Left renal cortex interstitium (tissue), 4 donors: ENCODE data around the gene PALM3. TPM values are rescaled to one million over a fixed set of nuclear protein-coding genes. Genes with fewer than 3 reads are reported as not detected.
A peak's percentile ranks its signal among the peaks of the same experiment; 100 is the strongest.
"Not testable (repeated sequence)": the region's sequence is repeated elsewhere in the genome, so short reads cannot be mapped to it uniquely, and the experiment has no call there.

ENCODE experiments used
- DNase-seq, 4 donors: peaks; one replicate each; pipeline ENCODE4 v3.0.0-alpha.2; 2013; ENCODE audit warnings: low read depth in 4 of 4, low spot score in 2 of 4, missing footprints in 1 of 4
- polyA plus RNA-seq, 4 donors: library from polyadenylated mRNA; unstranded; fragments of 120-200 nt; gene quantifications; one replicate each; pipeline ENCODE4 v1.2.1, GENCODE V29; 2013; ENCODE audit not compliant: insufficient read length in 4 of 4

Gene PALM3
- polyA plus RNA-seq, 4 donors, result 18.7 to 36.9 (median 26.6) TPM

GRCh38 chr19:14062558-14062855 is 631 bp upstream of the PALM3 start:
- no peak for DNase-seq

- no peak for DNase-seq
These were observed 661 bp downstream of the PALM3 start for GRCh38 chr19:14061081-14061749.

DNA sequence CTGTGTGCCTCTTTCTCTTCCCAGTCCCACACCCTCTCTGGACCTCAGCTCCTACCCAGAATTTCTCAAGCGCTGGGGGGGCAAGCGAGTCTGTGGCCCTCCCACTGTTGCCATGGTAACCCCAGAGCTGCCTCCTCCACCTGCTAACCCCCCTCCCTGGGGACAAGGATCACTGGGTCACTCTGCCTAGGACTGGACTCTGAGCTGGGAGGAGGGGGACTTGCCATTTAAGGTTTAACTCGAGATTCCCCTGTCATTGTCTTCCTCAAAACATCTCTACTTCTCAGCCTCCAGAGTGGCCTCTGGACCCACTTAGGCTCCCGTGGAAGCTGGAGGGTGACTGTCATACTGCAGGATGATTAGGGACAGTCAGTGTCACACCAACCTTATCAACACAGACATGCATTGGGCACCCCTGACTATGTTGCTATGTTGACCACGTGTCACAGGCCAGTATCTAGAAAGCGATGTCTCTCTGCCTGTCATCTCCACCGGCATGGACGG is 2.2 kb downstream of the PALM3 start:
- no peak for DNase-seq

- no peak for DNase-seq
These were observed 2.8 kb downstream of the PALM3 start for GRCh38 chr19:14059093-14059480.

- DNase-seq, result no peak
These were observed 3.4 kb downstream of the PALM3 start for GRCh38 chr19:14058182-14059092.

GRCh38 chr19:14056741-14057356 is 5.0 kb downstream of the PALM3 start:
- no peak for DNase-seq

GRCh38 chr19:14056069-14056666 is 5.7 kb downstream of the PALM3 start:
- DNase-seq, result no peak

- DNase-seq, result no peak
These were observed 6.5 kb downstream of the PALM3 start for GRCh38 chr19:14055396-14055795.

- DNase-seq, result no peak
These were observed 7.2 kb downstream of the PALM3 start for GRCh38 chr19:14054721-14055120.

DNA sequence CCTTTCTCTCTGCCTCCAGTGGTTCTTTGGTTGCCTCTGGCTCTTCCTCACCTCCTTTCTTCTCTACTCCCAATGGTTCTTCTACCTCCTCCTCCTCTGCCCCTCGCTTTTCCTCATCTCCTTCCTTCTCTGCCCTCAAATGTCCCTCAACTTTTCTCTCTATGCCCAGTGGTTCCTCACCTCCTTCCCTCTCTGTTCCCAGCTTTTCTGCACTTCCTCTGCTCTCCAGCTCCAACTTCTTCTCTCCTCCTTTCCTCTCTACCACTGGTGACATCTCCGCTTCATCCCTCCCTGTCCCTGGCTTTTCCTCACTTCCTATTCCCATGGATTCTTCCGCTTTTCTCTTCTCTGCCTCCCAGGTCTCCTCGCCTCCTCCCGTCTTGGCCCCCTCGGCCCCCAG is 7.8 kb downstream of the PALM3 start:
- DNase-seq, result no peak

DNA sequence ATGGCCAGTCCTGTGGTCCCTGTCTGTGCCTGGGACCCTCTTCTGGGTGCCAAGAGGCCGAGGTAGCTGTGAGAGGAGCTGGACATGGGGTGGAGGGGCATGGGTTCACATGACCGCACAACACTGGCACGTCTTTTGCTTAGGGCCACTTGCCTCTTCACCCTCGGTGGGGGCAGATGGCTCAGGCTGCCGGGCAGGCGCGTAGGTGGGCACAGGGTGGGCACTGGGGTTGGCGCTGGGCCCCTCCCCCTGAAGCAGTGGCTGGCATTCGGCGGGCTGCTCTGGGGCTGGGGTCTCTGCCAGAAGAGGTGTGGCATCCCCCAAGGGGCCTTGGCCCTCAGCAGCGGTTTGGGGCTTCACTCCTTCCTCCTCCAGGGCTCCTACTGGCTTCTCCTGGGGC is 8.4 kb downstream of the PALM3 start:
- no peak for DNase-seq

- DNase-seq, result no peak
These were observed 8.8 kb downstream of the PALM3 start for GRCh38 chr19:14053032-14053431.

DNA sequence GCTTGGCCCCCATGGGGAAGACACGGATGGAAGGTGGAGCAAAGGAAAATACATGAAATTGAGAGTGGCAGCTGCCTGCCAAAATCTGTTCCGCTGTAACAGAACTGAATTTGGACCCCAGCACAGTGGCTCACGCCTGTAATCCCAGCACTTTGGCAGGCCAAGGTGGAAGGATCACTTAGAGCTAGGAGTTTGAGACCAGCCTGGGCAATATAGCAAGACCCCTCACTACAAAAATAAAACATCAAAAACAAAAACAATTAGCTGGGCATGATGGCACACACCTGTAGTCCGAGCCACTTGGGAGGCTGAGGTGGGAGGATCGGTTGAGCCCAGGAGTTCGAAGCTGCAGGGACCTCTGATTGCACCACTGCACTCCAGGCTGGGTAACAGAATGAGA is 9.4 kb downstream of the PALM3 start:
- DNase-seq, result no peak

DNA sequence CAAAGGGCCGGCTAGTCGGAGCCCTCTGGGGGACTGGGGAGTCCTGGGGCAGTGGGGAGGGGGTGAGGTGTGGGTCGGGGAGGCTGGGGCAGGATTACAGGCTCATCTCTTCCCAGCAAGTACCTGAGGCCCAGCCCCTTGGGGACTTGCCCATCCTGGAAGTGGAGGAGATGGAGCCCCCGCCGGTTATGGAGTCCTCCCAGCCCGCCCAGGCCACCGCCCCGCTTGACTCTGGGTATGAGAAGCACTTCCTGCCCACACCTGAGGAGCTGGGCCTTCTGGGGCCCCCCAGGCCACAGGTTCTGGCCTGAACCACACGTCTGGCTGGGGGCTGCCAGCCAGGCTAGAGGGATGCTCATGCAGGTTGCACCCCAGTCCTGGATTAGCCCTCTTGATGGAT is 9.9 kb downstream of the PALM3 start:
- DNase-seq, result no peak

GRCh38 chr19:14050961-14051360 is 10.9 kb downstream of the PALM3 start:
- DNase-seq, result not testable (repeated sequence)

GRCh38 chr19:14050512-14050911 is 11.4 kb downstream of the PALM3 start:
- DNase-seq, result no peak

DNA sequence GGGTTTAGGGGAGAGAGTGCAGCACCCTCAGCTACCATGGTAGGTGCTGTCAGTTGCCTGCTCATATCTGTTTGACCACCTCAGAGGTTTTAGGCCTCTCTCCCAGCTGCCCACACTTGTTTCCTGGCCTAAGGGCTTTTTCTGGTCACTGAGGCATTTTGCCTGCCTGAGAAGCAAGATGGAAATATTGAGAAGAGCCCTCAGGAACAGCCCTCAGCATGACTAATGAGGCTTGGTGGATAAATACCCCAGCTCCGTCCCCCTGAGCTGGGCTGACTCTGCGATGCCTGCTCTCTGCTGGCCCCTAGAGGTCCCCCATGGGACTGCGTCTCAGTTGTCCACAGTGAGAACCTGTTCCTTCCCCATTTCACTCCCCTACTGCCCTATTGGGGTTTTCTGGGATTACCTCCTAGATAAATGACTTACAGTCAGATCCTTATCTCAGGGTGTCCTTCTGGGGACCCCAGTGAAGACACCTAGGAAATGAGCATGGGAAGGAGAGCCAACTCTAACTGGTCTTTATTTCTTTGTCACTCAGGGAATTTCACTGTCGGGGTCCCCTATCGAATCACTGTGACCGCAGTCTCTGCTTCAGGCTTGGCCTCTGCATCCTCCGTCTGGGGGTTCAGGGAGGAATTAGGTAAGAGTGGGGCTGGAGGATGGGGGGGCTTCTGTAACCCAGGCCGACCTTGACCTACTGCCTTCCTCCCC is 13.3 kb downstream of the PALM3 start:
- no peak for DNase-seq

DNA sequence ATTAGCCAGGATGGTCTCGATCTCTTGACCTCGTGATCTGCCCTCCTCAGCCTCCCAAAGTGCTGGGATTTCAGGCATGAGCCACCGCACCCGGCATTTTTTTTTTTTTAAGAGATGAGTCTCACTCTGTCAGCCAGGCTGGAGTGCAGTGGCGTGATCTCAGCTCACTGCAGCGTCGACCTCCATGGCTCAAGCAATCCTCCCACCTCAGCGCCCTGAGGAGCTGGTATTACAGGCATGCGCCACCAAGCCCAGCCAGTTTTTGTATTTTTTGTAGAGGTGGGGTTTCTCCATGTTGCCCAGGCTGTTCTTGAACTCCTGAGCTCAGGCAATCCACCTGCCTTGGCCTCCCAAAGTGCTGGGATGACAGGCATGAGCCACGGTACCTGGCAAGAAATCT is 14.0 kb downstream of the PALM3 start:
- DNase-seq, result not testable (repeated sequence)

DNA sequence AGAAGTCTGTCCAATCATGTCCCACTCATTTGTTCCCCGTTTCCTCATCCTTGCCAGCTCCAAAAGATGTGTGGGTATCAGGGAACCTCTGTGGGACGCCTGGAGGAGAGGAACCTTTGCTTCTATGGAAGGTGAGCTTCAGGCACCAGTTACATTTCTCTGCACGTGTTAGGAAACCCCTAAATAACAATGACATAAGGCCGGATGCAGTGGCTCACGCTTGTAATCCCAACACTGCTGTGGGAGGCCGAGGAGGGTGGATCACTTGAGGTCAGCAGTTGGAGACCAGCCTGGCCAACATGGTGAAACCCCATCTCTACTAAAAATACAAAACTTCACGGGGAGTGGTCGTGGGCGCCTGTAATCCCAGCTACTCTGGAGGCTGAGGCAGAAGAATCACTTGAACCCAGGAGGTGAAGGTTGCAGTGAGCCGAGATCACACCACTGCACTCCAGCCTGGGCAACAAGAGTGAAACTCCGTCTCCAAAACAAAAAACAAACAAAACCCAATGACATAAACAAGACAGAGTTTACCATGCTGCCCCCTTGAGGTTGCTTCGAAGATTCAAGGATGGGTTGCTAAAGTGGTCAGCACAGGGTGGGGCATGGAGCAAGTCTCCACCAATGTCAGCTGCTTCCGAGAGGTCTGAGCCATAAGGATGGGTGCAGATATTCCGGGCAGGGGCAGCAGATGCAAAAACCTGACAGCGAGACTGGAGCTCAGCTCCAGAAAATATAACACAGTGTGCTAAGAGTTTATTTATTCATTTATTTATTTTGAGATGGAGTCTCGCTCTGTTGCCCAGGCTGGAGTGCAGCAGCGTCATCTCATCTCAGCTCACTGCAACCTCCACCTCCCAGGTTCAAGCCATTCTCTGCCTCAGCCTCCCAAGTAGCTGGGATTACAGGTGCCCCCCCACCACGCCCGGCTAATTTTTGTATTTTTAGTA is 18.9 kb downstream of the PALM3 start:
- DNase-seq, result peak in 1 of 4 donors; percentile 71
